Daoy (cell line): ENCODE measurements around the gene RSU1. TPM values are rescaled to one million over a fixed set of nuclear protein-coding genes. Genes with fewer than 3 reads are reported as not detected.

Experiments used
- DNase-seq: peaks from one replicate; pipeline ENCODE4 v3.0.0-alpha.2; 2015; ENCODE audit warnings: low read depth
- total RNA-seq: library from RNA; depleted of rRNA; stranded (reverse); fragments of >200 nt; shearing (Covaris generic); gene quantifications from 2 replicates; pipeline ENCODE4 v1.2.3, GENCODE V29; 2014

Gene RSU1
- total RNA-seq, 1 experiment from 2014 or later: 58.6 TPM

DNA sequence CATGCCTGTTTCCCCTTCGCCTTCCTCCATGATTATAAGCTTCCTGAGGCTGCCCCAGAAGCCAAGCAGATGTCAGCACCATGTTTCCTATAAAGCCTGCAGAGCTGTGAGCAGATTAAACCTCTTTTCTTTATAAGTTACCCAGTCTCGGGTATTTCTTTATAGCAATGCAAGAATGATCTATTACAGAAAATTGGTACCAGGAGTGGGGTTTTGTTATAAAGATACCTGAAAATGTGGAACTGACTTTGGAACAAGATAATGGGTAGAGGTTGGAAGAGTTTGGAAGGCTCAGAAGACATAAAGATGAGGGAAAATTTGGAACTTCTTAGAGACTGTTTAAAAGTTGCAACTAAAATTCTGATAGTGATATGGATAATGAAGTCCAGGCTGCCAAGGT lies 4.8 kb upstream of the RSU1 start:
- no peak for DNase-seq

GRCh38 chr10:16820421-16820820 lies 3.2 kb upstream of the RSU1 start:
- DNase-seq: no peak

DNA sequence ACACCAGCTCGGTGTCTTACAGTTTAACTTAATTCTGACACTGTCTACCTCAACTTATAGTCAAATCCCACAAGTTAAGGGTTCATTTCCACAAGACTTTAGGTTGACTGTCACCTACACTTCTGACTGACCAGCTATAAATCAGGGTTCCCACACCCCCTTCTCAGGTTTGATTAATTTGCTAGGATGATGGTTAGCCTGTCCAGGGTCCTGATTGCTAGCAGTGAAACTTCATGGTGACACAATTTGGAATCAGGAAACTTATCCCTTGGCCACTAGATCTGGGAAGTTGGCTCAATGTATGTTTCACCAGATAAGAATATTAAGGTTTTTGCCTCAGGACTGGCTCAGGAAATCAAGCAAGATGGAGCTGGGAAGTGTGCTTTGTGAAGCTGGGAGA lies 2.8 kb upstream of the RSU1 start:
- no peak for DNase-seq

- no peak for DNase-seq
These were observed 2.2 kb upstream of the RSU1 start for GRCh38 chr10:16819436-16819835.

- DNase-seq: no peak
These were observed 1.8 kb upstream of the RSU1 start for GRCh38 chr10:16819026-16819425.

DNA sequence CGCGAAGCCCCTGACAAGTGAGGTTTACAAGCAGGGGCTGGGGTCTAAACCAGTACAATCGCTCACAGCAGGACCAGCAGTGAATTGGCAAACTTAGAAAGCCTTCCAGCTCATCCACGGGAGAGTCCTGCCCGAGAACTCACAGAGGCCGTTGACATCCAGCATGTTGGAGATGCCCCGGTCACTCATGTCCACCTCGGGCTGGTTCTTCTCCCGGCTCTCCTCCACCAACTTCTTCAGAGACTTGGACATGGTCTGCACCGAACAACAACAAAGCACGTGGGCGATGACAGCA lies 447 bp downstream of the RSU1 start:
- no peak for DNase-seq

DNA sequence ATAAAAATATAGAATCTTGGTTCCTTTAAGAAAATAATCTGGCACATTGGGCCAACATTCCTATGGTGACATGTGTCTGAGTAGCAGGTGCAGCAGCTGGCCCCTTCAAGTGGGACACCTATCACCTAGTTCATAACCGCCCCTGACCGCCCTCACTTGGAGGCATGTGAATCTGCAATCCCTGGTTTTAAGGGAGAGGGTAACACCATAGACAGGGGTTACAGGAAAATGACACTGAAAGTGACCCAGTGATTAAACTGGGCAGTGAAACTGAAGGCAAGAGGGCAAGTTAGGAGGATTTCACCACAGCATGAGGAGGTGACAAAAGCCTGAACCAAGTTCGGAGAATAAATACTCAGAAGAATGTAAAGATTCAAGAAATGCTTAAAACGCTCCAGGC lies 1.1 kb downstream of the RSU1 start:
- DNase-seq: no peak

DNA sequence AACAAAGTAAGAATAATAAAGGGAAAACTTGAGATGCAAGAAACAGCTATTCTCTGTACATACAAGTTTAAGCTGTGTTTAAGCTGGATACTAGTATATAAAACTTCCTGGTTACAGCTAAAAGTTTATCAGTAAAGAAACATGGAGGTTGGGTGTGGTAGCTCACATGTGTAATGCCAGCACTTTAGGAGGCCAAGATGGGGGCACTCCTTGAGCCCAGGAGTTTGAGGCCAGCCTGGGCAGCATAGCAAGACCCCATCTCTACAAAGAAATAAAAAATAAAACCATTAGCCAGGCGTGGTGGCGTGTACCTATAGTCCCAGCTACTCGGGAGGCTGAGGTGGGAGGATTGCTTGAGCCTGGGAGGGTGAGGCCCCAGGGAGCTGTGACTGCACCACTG lies 3.2 kb downstream of the RSU1 start:
- no peak for DNase-seq

- DNase-seq: no peak
These were observed 4.5 kb downstream of the RSU1 start for GRCh38 chr10:16812676-16813075.

DNA sequence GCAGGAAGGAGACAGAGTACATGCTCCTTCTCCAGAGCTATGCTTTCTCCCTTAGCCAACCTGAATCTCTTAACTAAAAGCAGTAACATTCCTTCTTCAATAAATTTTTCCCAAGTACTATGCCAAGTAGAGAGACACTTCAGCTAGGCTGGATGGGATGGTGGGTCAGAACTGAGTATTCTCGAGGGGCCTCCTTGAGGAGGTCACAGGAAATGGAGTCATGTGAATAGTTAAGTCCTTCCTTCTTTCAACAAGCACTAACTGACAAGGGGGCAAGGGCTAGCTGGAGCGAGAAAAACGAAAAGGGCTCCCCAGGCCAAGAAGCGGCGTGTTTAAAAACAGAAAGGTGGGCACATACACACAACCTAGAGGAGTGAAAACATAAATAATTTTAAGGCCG lies 5.5 kb downstream of the RSU1 start:
- DNase-seq: no peak

DNA sequence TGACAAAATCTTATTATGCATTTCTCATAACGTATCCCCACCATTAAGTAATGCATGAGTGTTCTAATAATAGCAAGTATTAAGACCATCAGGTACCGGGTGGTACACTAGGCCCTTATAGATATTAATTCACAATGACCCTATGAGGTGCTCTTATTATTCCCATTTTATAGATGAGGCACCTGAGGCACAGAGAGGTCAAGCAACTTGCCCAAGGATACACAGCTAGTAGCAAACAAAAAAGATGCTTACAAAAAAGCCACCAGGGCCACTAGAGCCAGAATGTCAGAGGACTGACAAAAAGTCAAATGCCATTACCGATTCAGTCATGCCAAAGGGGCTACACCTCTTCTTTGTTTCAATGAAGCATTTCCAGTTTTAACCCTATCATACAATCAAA lies 5.9 kb downstream of the RSU1 start:
- DNase-seq: no peak

DNA sequence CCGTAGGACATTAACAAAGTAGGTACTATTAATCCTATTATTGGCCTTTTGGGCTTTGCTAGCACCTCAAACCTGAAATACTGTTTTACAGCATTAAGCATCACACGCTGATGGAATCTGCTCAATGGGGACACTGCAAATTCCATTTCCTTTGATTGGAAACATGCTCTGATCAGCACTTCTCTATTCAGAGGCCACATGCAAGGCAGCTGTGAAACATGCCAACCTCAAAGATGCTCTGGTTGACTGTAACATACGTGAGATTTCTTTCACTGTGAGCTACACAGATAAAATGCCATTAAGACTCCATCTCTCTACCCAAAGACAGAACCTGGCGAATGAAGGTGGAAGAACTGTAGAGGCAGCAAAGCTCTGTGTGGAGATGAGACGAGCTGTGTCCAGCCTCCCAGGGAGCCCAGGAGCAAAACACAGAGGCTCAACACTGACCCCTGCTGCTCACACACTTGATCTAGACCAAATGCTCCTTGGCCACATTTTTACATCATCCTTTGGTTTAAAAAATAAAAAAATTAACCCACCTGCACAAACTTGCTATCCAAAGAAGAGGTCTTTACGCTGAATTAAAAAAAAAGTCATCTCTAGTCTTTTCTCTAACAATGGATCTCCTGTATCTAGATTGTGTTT lies 8.0 kb downstream of the RSU1 start:
- DNase-seq: peak; percentile 27

- DNase-seq: no peak
These were observed 13.1 kb downstream of the RSU1 start for GRCh38 chr10:16804123-16804522.

DNA sequence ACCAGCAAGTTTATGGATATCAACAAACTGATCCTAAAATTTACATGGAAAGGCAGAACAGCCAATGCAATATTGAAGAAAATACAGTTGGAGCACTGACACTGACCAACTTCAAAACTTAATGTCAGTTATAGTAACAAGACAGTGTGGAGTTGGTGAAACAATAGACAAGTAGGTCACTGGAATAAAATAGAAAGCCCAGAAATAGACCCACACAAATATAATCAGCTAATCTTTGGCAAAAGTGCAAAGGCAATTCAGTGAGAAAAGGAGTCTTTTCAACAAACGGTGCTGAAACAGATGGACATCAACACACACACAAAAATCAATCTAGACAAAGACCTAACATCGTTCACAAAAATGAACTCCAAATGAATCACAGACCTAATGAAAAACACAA lies 13.8 kb downstream of the RSU1 start:
- DNase-seq: no peak

- no peak for DNase-seq
These were observed 17.6 kb downstream of the RSU1 start for GRCh38 chr10:16799621-16800020.

DNA sequence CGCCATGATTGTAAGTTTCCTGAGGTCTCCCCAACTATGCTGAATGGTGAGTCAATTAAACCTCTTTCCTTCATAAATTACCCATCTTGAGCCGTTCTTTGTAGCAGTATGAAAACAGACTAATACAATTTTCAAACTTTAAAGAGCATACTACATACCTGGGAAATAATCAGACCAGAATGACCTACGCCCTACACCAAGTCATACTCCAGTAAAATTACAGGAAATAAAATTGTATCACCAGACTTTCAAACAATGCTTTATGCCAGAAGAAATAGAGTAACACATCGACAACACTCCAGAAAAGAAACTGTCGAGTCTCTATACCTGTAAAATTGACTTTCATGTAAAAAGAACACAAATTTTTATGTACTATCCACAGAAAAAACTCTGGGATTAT lies 18.7 kb downstream of the RSU1 start:
- DNase-seq: no peak

GRCh38 chr10:16795410-16796073 lies 21.7 kb downstream of the RSU1 start:
- no peak for DNase-seq

DNA sequence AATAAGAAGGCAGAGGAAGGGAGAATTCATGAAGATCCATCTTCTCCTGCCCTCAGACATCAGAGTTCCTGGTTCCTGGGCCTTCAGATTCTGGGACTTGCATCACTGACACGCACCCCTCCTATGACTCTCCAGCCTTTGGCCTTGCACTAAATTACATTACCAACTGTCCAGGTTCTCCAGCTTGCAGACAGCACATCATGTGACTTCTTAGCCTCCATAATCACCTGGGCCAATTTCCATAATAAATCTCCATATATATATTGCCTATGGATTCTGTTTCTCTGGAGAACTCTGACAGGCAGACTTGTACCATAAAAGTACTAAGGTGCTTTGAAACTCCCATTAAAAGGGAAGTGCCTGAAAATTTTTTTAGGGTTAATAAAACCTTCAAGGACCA lies 23.2 kb downstream of the RSU1 start:
- DNase-seq: no peak

GRCh38 chr10:16792675-16793074 lies 24.5 kb downstream of the RSU1 start:
- peak; percentile 5 for DNase-seq

DNA sequence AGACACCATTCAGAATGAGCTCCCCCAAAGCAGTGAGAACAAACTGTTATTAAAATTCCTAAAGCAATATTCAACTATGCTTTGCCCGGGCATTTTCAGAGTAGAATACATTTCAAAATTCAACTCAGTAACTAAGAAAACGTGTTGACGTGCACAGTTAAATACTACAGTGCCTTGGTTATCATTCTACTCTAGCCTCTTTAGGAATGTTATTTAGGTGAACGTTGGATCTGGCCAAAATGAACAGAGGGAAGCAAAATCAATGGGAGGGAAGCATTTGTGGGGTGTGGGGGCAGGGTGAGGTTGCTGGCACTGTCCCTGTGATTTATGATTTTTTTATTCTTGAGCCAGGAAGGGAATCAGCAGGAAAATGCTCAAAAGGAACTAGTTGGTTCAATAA lies 27.5 kb downstream of the RSU1 start:
- no peak for DNase-seq

GRCh38 chr10:16789261-16789660 lies 28.0 kb downstream of the RSU1 start:
- DNase-seq: no peak

DNA sequence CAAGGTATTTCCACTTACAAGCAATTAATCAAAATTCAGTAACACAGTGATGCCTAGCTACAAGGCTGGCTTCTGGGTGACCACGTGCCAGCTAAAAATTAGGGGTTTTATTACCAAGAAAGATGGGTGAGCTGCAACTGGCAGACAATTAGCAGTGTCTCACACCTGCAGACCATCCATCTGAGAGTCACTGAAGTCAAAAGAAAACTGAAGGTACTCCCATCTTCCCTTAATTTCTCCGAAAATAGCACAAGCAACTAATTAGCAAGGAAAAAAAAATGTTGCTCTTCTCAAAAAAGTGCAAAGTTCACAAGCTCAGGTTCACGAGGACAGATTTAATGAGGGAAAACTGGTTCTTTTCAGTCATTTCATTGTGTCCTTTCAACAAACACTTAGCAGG lies 28.4 kb downstream of the RSU1 start:
- DNase-seq: no peak

- DNase-seq: no peak
These were observed 29.1 kb downstream of the RSU1 start for GRCh38 chr10:16788125-16788524.

- DNase-seq: no peak
These were observed 29.8 kb downstream of the RSU1 start for GRCh38 chr10:16787361-16787791.
